ENCODE data around the gene EYS. TPM values are rescaled to one million over a fixed set of nuclear protein-coding genes. Genes with fewer than 3 reads are reported as not detected.

Gene EYS
- total and polyA plus RNA-seq, 2 donors from 2014 or later = not detected

- FAIRE-seq (no peak), DNase-seq (no peak)
- TF ChIP-seq CTCF (IDR thresholded peaks at IDR 0.05; ENCODE audit: borderline replicate concordance, extremely low read depth, insufficient read depth) = no peak
- H3K9me3 ChIP-seq (ENCODE audit: control insufficient read depth in 2 of 3, insufficient read depth in 1 of 3, low read length in 3 of 3) = no peaks in the 10 kb centered on the region
- intact Hi-C loops (cut with DNase I) = no loop called here
- no peaks in the 10 kb centered on the region for H3K36me3 ChIP-seq (ENCODE audit: control insufficient read depth in 2 of 3, insufficient read depth in 3 of 3, low read length in 3 of 3)
- peak overlapping the region in 1 of 2 donors; percentile 6 for H3K27ac ChIP-seq (ENCODE audit: low read depth in 2 of 2, low read length in 2 of 2)
- no peak overlapping the region for H3K4me3 ChIP-seq (ENCODE audit: low read length in 3 of 3)
- H3K27me3 ChIP-seq (ENCODE audit: control insufficient read depth, insufficient read depth, low read length) = no peaks in the 10 kb centered on the region
- no peaks in the 10 kb centered on the region for H3K4me1 ChIP-seq (ENCODE audit: control insufficient read depth in 2 of 3, insufficient read depth in 2 of 3, low read depth in 1 of 3, low read length in 3 of 3)
- no peak overlapping the region for H3K9ac ChIP-seq (ENCODE audit: low read length in 3 of 3)
Observed at GRCh38 chr6:64786736-64787135, 920.3 kb downstream of the EYS start.

- Histone ChIP-seq H3K4me3 (ENCODE audit: low read length in 3 of 3) (no peak overlapping the region), H3K9ac (ENCODE audit: low read length in 3 of 3) (no peak overlapping the region), H3K27me3 (ENCODE audit: control insufficient read depth, insufficient read depth, low read length) (no peaks in the 10 kb centered on the region), H3K36me3 (ENCODE audit: control insufficient read depth in 2 of 3, insufficient read depth in 3 of 3, low read length in 3 of 3) (no peaks in the 10 kb centered on the region), H3K4me1 (ENCODE audit: control insufficient read depth in 2 of 3, insufficient read depth in 2 of 3, low read depth in 1 of 3, low read length in 3 of 3) (no peaks in the 10 kb centered on the region), H3K27ac (ENCODE audit: low read depth in 2 of 2, low read length in 2 of 2) (no peak overlapping the region), H3K9me3 (ENCODE audit: control insufficient read depth in 2 of 3, insufficient read depth in 1 of 3, low read length in 3 of 3) (no peaks in the 10 kb centered on the region)
- no peak for TF ChIP-seq CTCF (IDR thresholded peaks at IDR 0.05; ENCODE audit: borderline replicate concordance, extremely low read depth, insufficient read depth)
- no peak for DNase-seq
- FAIRE-seq = no peak
- intact Hi-C loops (cut with DNase I) = no loop called here
Observed at GRCh38 chr6:64782877-64783276, 924.1 kb downstream of the EYS start.

- H3K36me3 ChIP-seq (ENCODE audit: control insufficient read depth in 2 of 3, insufficient read depth in 3 of 3, low read length in 3 of 3) = no peaks in the 10 kb centered on the region
- DNase-seq (no peak), FAIRE-seq (no peak)
- no peaks in the 10 kb centered on the region for H3K9me3 ChIP-seq (ENCODE audit: control insufficient read depth in 2 of 3, insufficient read depth in 1 of 3, low read length in 3 of 3)
- H3K27me3 ChIP-seq (ENCODE audit: control insufficient read depth, insufficient read depth, low read length) = no peaks in the 10 kb centered on the region
- intact Hi-C loops (cut with DNase I) = no loop called here
- no peak overlapping the region for H3K9ac ChIP-seq (ENCODE audit: low read length in 3 of 3)
- no peak overlapping the region for H3K27ac ChIP-seq (ENCODE audit: low read depth in 2 of 2, low read length in 2 of 2)
- H3K4me3 ChIP-seq (ENCODE audit: low read length in 3 of 3) = no peak overlapping the region
- TF ChIP-seq CTCF (IDR thresholded peaks at IDR 0.05; ENCODE audit: borderline replicate concordance, extremely low read depth, insufficient read depth) = no peak
- no peaks in the 10 kb centered on the region for H3K4me1 ChIP-seq (ENCODE audit: control insufficient read depth in 2 of 3, insufficient read depth in 2 of 3, low read depth in 1 of 3, low read length in 3 of 3)
Observed at GRCh38 chr6:64777941-64778785, 928.9 kb downstream of the EYS start.

All from kidney (tissue), 14 donors.